Smooth muscle cell of trachea (primary cell): ENCODE measurements around the gene SLC37A4. TPM values are rescaled to one million over a fixed set of nuclear protein-coding genes. Genes with fewer than 3 reads are reported as not detected.

Source experiments
- total RNA-seq: library from RNA; depleted of rRNA; stranded (reverse); fragments of >200 nt; gene quantifications from 2 replicates; pipeline ENCODE4 v1.2.1, GENCODE V29; 2014

The SLC37A4 gene
- total RNA-seq = 8.9 and 12.8 TPM in 2 replicates

GRCh38 chr11:119030329-119031047 is at the start of gene SLC37A4:
Gene SLC37A4, minus strand, starts transcription at chr11:119030877.

GRCh38 chr11:119067371-119068222 is 36.9 kb upstream of the SLC37A4 start, which contains the start of gene VPS11:
Gene VPS11, plus strand, starts transcription at chr11:119067818. Its CDS starts 6 bp downstream, at chr11:119067824.

GRCh38 chr11:119057000-119057769 is 26.5 kb upstream of the SLC37A4 start, which contains the start of gene HYOU1:
Gene HYOU1, minus strand, starts transcription at chr11:119057205. Its CDS starts 1,045 bp downstream, at chr11:119056160.

GRCh38 chr11:119018074-119018938 is 12.4 kb downstream of the SLC37A4 start, which contains the start of the genes RPS25 and TRAPPC4:
Gene RPS25, minus strand, starts transcription at chr11:119018343. Its CDS starts 59 bp downstream, at chr11:119018284.
Gene TRAPPC4, plus strand, starts transcription at chr11:119018766. Its CDS starts 30 bp downstream, at chr11:119018796.

GRCh38 chr11:118997627-118998387 is 32.9 kb downstream of the SLC37A4 start, which contains the start of gene CENATAC:
Gene CENATAC, plus strand, starts transcription at chr11:118998138. Its CDS starts 60 bp downstream, at chr11:118998198.

Other genes starting within 250 kb of the SLC37A4 start
- gene DDX6, start 239.7 kb downstream of the SLC37A4 start, total RNA-seq = 131 and 157 TPM in 2 replicates
- gene CXCR5, start 147.0 kb downstream of the SLC37A4 start, total RNA-seq = under 0.01 TPM in 1 of 2 replicates, not detected in the other
- 22.7 and 49.0 TPM in 2 replicates for gene BCL9L, start 105.0 kb downstream of the SLC37A4 start, total RNA-seq
- not detected in 2 replicates for gene UPK2, start 74.6 kb downstream of the SLC37A4 start, total RNA-seq
- gene FOXR1, start 59.1 kb downstream of the SLC37A4 start, total RNA-seq = not detected in 2 replicates
- 24.8 and 31.9 TPM in 2 replicates for gene CENATAC, start 32.7 kb downstream of the SLC37A4 start, total RNA-seq
- gene RPS25, start 12.5 kb downstream of the SLC37A4 start, total RNA-seq = 737 and 1,241 TPM in 2 replicates
- 76.4 and 101 TPM in 2 replicates for gene TRAPPC4, start 12.1 kb downstream of the SLC37A4 start, total RNA-seq
- gene HYOU1, start 26.3 kb upstream of the SLC37A4 start, total RNA-seq = 69.6 and 77.7 TPM in 2 replicates
- gene VPS11, start 36.9 kb upstream of the SLC37A4 start, total RNA-seq = 31.4 and 42.3 TPM in 2 replicates
- 8.9 and 10.3 TPM in 2 replicates for gene HMBS, start 54.0 kb upstream of the SLC37A4 start, total RNA-seq
- 19.3 and 23.3 TPM in 2 replicates for gene DPAGT1, start 71.0 kb upstream of the SLC37A4 start, total RNA-seq
- 1.9 and 4.0 TPM in 2 replicates for gene C2CD2L, start 76.5 kb upstream of the SLC37A4 start, total RNA-seq
- gene HINFP, start 90.7 kb upstream of the SLC37A4 start, total RNA-seq = 14.4 and 18.5 TPM in 2 replicates
- under 0.01 and 0.17 TPM in 2 replicates for gene ABCG4, start 118.2 kb upstream of the SLC37A4 start, total RNA-seq
- gene NLRX1, start 137.8 kb upstream of the SLC37A4 start, total RNA-seq = 20.8 and 29.9 TPM in 2 replicates
- not detected in 2 replicates for gene NHERF4, start 154.6 kb upstream of the SLC37A4 start, total RNA-seq
- 9.6 and 11.5 TPM in 2 replicates for gene CBL, start 175.5 kb upstream of the SLC37A4 start, total RNA-seq